ENCODE results near the gene RUNDC1. TPM values are rescaled to one million over a fixed set of nuclear protein-coding genes. Genes with fewer than 3 reads are reported as not detected.
"Not testable (repeated sequence)": the region's sequence is repeated elsewhere in the genome, so short reads cannot be mapped to it uniquely, and the experiment has no call there.

RUNDC1 gene
- total and polyA plus RNA-seq, 2 donors from 2014 or later, result 10.1 to 19.5 TPM

GRCh38 chr17:42991471-42991870 is 11.1 kb downstream of the RUNDC1 start:
- Histone ChIP-seq H3K4me1 (ENCODE audit: control insufficient read depth in 2 of 3, insufficient read depth in 2 of 3, low read depth in 1 of 3, low read length in 3 of 3) (no peaks in the 10 kb centered on the region), H3K9ac (ENCODE audit: low read length in 3 of 3) (no peak overlapping the region), H3K36me3 (ENCODE audit: control insufficient read depth in 2 of 3, insufficient read depth in 3 of 3, low read length in 3 of 3) (peaks cover 7 to 41% (median 36%) of the 10 kb centered on the region in 3 donors), H3K9me3 (ENCODE audit: control insufficient read depth in 2 of 3, insufficient read depth in 1 of 3, low read length in 3 of 3) (no peaks in the 10 kb centered on the region), H3K4me3 (ENCODE audit: low read length in 3 of 3) (no peak overlapping the region), H3K27me3 (ENCODE audit: control insufficient read depth, insufficient read depth, low read length) (no peaks in the 10 kb centered on the region), H3K27ac (ENCODE audit: low read depth in 2 of 2, low read length in 2 of 2) (no peak overlapping the region)
- TF ChIP-seq CTCF (IDR thresholded peaks at IDR 0.05; ENCODE audit: borderline replicate concordance, extremely low read depth, insufficient read depth), result no peak
- FAIRE-seq (no peak), DNase-seq (no peak)
- intact Hi-C loops (cut with DNase I), result no loop called here

- no peak for FAIRE-seq
- Histone ChIP-seq H3K9ac (ENCODE audit: low read length in 3 of 3) (no peak overlapping the region), H3K36me3 (ENCODE audit: control insufficient read depth in 2 of 3, insufficient read depth in 3 of 3, low read length in 3 of 3) (peaks cover 7 to 37% (median 32%) of the 10 kb centered on the region in 3 donors), H3K9me3 (ENCODE audit: control insufficient read depth in 2 of 3, insufficient read depth in 1 of 3, low read length in 3 of 3) (no peaks in the 10 kb centered on the region), H3K27me3 (ENCODE audit: control insufficient read depth, insufficient read depth, low read length) (no peaks in the 10 kb centered on the region), H3K27ac (ENCODE audit: low read depth in 2 of 2, low read length in 2 of 2) (no peak overlapping the region), H3K4me3 (ENCODE audit: low read length in 3 of 3) (no peak overlapping the region), H3K4me1 (ENCODE audit: control insufficient read depth in 2 of 3, insufficient read depth in 2 of 3, low read depth in 1 of 3, low read length in 3 of 3) (peaks cover 3 to 4% (median 3%) of the 10 kb centered on the region in 3 donors)
- DNase-seq, result no peak
- intact Hi-C loops (cut with DNase I), result no loop called here
- no peak for TF ChIP-seq CTCF (IDR thresholded peaks at IDR 0.05; ENCODE audit: borderline replicate concordance, extremely low read depth, insufficient read depth)
Measured at GRCh38 chr17:42992872-42993271, 12.5 kb downstream of the RUNDC1 start.

- H3K9ac ChIP-seq (ENCODE audit: low read length in 3 of 3); DNase-seq; FAIRE-seq; intact Hi-C loops (cut with DNase I); H3K27ac ChIP-seq (ENCODE audit: low read depth in 2 of 2, low read length in 2 of 2); H3K4me3 ChIP-seq (ENCODE audit: low read length in 3 of 3); H3K27me3 ChIP-seq (ENCODE audit: control insufficient read depth, insufficient read depth, low read length); H3K9me3 ChIP-seq (ENCODE audit: control insufficient read depth in 2 of 3, insufficient read depth in 1 of 3, low read length in 3 of 3); H3K4me1 ChIP-seq (ENCODE audit: control insufficient read depth in 2 of 3, insufficient read depth in 2 of 3, low read depth in 1 of 3, low read length in 3 of 3): not testable (repeated sequence)
- H3K36me3 ChIP-seq (ENCODE audit: control insufficient read depth in 2 of 3, insufficient read depth in 3 of 3, low read length in 3 of 3), result peaks cover 7 to 33% (median 29%) of the 10 kb centered on the region in 3 donors
Measured at GRCh38 chr17:42993913-42994312, 13.5 kb downstream of the RUNDC1 start.

GRCh38 chr17:42997390-42997983 is 17.1 kb downstream of the RUNDC1 start:
- peaks cover 6 to 12% (median 12%) of the 10 kb centered on the region in 3 donors for H3K4me1 ChIP-seq (ENCODE audit: control insufficient read depth in 2 of 3, insufficient read depth in 2 of 3, low read depth in 1 of 3, low read length in 3 of 3)
- FAIRE-seq, result no peak
- peak overlapping the region; percentile 17 to 64 (median 34) for H3K9ac ChIP-seq (ENCODE audit: low read length in 3 of 3)
- DNase-seq, result no peak
- peaks cover 10 to 29% (median 11%) of the 10 kb centered on the region in 3 donors for H3K36me3 ChIP-seq (ENCODE audit: control insufficient read depth in 2 of 3, insufficient read depth in 3 of 3, low read length in 3 of 3)
- no peak for TF ChIP-seq CTCF (IDR thresholded peaks at IDR 0.05; ENCODE audit: borderline replicate concordance, extremely low read depth, insufficient read depth)
- no peaks in the 10 kb centered on the region for H3K9me3 ChIP-seq (ENCODE audit: control insufficient read depth in 2 of 3, insufficient read depth in 1 of 3, low read length in 3 of 3)
- peak overlapping the region; percentile 35 to 73 (median 52) for H3K4me3 ChIP-seq (ENCODE audit: low read length in 3 of 3)
- peak overlapping the region in 1 of 2 donors; percentile 49 for H3K27ac ChIP-seq (ENCODE audit: low read depth in 2 of 2, low read length in 2 of 2)
- intact Hi-C loops (cut with DNase I), result no loop called here
- no peaks in the 10 kb centered on the region for H3K27me3 ChIP-seq (ENCODE audit: control insufficient read depth, insufficient read depth, low read length)
